Activated CD8-positive, alpha-beta T cell treated with anti-CD3 and anti-CD28 coated beads for 36 hours (primary cell): ENCODE results near the gene IL16. TPM values are rescaled to one million over a fixed set of nuclear protein-coding genes. Genes with fewer than 3 reads are reported as not detected.

Experiments
- ATAC-seq: fragments of 200-7000 bp; cut with Tn5 transposase; one replicate; pipeline ENCODE4 v1.10.0; 2021; ENCODE audit warnings: mild to moderate bottlenecking, moderate library complexity
- CTCF ChIA-PET: fragments of 350-600 bp; sonication (Branson Sonifier 250); formaldehyde crosslinking; loops from one replicate; lab custom pipeline; 2021; ENCODE audit warnings: antibody characterized with exemption; lab: Charles Lee
- POLR2A ChIA-PET: fragments of 350-600 bp; sonication (Branson Sonifier 250); formaldehyde crosslinking; loops from one replicate; lab custom pipeline; 2021; ENCODE audit warnings: antibody characterized with exemption; lab: Charles Lee
- DNase-seq: peaks from one replicate; pipeline ENCODE4 v3.0.0-alpha.2; 2020
- H3K27ac Mint-ChIP-seq: one replicate; pipeline ENCODE4 v1.8.0; 2021; ENCODE audit warnings: mild to moderate bottlenecking, mixed read lengths
- H3K27me3 Mint-ChIP-seq: one replicate; pipeline ENCODE4 v1.8.0; 2021; ENCODE audit warnings: mixed read lengths
- H3K36me3 Mint-ChIP-seq: one replicate; pipeline ENCODE4 v1.8.0; 2021; ENCODE audit warnings: low read depth, mixed read lengths
- H3K4me1 Mint-ChIP-seq: one replicate; pipeline ENCODE4 v1.8.0; 2021; ENCODE audit warnings: low read depth, mixed read lengths
- H3K4me3 Mint-ChIP-seq: one replicate; pipeline ENCODE4 v1.8.0; 2021; ENCODE audit warnings: mild to moderate bottlenecking, moderate library complexity, mixed read lengths
- H3K9me3 Mint-ChIP-seq: one replicate; pipeline ENCODE4 v1.8.0; 2021; ENCODE audit warnings: mixed read lengths
- CTCF ChIP-seq: fragments of 200-600 bp; IDR thresholded peaks from one replicate; pipeline ENCODE4 v1.8.0; 2022; ENCODE audit warnings: antibody characterized with exemption, mild to moderate bottlenecking
- intact Hi-C: fragments of 100-400 bp; cut with micrococcal nuclease; formaldehyde crosslinking; loops from one replicate; pipeline ENCODE4 v1.10.0; 2022
- total RNA-seq, 2 experiments: library from RNA; stranded (reverse); gene quantifications; one replicate each; pipeline ENCODE4 v1.2.3, GENCODE V29; 2021

IL16 gene
- total RNA-seq, 2 experiments from 2014 or later = 130 to 138 TPM

DNA sequence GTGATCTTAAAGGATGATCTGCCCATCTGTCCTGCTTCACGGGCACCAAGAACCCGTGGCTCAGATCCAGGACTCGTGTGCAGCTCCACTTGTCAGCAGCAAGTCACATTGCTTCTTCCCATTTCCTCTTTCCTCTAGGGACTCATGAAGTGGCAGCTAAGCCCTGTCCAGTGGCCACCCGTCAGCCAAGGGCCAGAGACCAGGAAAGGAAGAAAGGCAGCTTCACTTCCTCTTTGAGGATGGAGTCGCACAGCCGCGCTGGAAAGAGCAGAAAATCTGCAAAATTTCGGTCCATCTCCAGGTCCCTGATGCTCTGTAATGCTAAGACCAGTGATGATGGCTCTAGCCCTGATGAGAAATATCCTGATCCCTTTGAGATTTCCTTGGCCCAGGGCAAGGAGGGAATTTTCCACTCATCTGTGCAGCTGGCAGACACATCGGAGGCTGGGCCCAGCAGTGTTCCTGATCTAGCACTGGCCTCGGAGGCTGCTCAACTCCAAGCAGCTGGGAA, 28.5 kb downstream of the IL16 start:
- no peaks in the 10 kb centered on the region for H3K9me3 Mint-ChIP-seq
- no peak for DNase-seq
- ChIA-PET POLR2A (no interaction called here), CTCF (no interaction called here)
- H3K27ac Mint-ChIP-seq = no peak overlapping the region
- TF ChIP-seq CTCF = no peak
- no peaks in the 10 kb centered on the region for H3K4me1 Mint-ChIP-seq
- ATAC-seq = no peak
- intact Hi-C loops = no loop called here
- H3K4me3 Mint-ChIP-seq = no peak overlapping the region
- no peaks in the 10 kb centered on the region for H3K27me3 Mint-ChIP-seq
- no peaks in the 10 kb centered on the region for H3K36me3 Mint-ChIP-seq

GRCh38 chr15:81227716-81228115, 31.0 kb downstream of the IL16 start:
- CTCF ChIA-PET = no interaction called here
- Mint-ChIP-seq H3K27me3 (no peaks in the 10 kb centered on the region), H3K36me3 (no peaks in the 10 kb centered on the region), H3K9me3 (peaks cover 1% of the 10 kb centered on the region), H3K4me3 (no peak overlapping the region), H3K4me1 (no peaks in the 10 kb centered on the region), H3K27ac (no peak overlapping the region)
- POLR2A ChIA-PET = no interaction called here
- DNase-seq (no peak), ATAC-seq (no peak)
- intact Hi-C loops = no loop called here
- no peak for TF ChIP-seq CTCF

DNA sequence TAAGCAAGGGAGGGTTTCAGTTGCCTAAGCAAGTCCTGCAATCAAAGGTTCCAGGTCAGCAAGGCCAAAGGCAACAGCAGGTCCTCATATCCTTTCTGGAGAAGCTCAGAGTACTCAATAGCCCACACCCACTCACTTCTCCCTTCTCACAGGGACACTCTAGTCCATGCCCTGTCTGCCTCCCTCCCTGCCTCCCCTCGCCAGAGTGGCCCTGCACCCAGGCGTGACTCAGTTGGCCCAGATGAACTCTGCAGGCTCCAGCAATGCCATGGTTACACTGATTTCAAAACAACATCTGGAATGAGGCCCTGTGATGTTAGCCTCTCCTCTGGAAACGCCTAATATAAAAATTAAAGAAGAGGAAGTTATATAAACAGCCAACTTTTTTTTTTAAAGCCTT, 32.9 kb downstream of the IL16 start:
- no peaks in the 10 kb centered on the region for H3K36me3 Mint-ChIP-seq
- TF ChIP-seq CTCF = no peak
- H3K9me3 Mint-ChIP-seq = peaks cover 1% of the 10 kb centered on the region
- intact Hi-C loops = no loop called here
- no peaks in the 10 kb centered on the region for H3K4me1 Mint-ChIP-seq
- ATAC-seq (no peak), DNase-seq (no peak)
- POLR2A ChIA-PET = no interaction called here
- H3K4me3 Mint-ChIP-seq = no peak overlapping the region
- no peak overlapping the region for H3K27ac Mint-ChIP-seq
- no peaks in the 10 kb centered on the region for H3K27me3 Mint-ChIP-seq
- CTCF ChIA-PET = interaction anchor here (3.4 kb wide), 1 partner anchor 37 kb away, joined by 11 read pairs; no protein-coding TSS in a partner anchor

GRCh38 chr15:81235276-81236123, 38.8 kb downstream of the IL16 start:
- Mint-ChIP-seq H3K4me1 (no peaks in the 10 kb centered on the region), H3K27ac (no peak overlapping the region), H3K36me3 (no peaks in the 10 kb centered on the region), H3K9me3 (peaks cover 3% of the 10 kb centered on the region), H3K4me3 (no peak overlapping the region), H3K27me3 (no peaks in the 10 kb centered on the region)
- intact Hi-C loops = loop anchor here (2.0 kb wide), 1 partner anchor 57 kb away; no protein-coding TSS in a partner anchor
- CTCF ChIA-PET = interaction anchor here (3.8 kb wide), 1 partner anchor 31 kb away, joined by 13 read pairs; no protein-coding TSS in a partner anchor
- no peak for DNase-seq
- POLR2A ChIA-PET = no interaction called here
- TF ChIP-seq CTCF = no peak
- no peak for ATAC-seq

DNA sequence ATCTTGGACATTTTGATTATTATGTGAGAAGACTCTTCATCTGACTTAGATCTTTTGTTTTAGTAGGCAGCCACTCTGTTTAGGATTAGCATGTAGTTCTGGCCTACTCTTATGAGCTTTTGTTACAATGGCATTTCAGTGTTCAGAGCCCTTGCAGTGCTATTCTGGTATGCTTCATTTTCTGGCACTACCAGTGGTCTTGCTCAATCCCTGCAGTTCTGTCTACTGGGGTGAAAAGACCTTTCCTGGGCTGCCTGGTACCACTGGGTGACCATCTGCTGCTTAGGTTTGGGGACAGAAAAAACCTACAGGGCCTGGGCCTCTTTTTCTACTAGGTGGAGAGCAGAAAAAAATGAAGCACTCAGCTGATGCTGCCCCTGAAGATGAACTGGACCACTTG, 42.5 kb downstream of the IL16 start:
- no peak for TF ChIP-seq CTCF
- intact Hi-C loops = no loop called here
- Mint-ChIP-seq H3K27me3 (no peaks in the 10 kb centered on the region), H3K27ac (no peak overlapping the region), H3K36me3 (peaks cover 3% of the 10 kb centered on the region), H3K4me1 (no peaks in the 10 kb centered on the region), H3K4me3 (no peak overlapping the region), H3K9me3 (peaks cover 19% of the 10 kb centered on the region)
- CTCF ChIA-PET = no interaction called here
- DNase-seq = no peak
- ATAC-seq = no peak
- POLR2A ChIA-PET = no interaction called here
